ENCODE measurements around the gene SLC45A2.
A peak's percentile ranks its signal among the peaks of the same experiment; 100 is the strongest.
"Not testable (repeated sequence)": the region's sequence is repeated elsewhere in the genome, so short reads cannot be mapped to it uniquely, and the experiment has no call there.

SLC45A2 gene

DNA sequence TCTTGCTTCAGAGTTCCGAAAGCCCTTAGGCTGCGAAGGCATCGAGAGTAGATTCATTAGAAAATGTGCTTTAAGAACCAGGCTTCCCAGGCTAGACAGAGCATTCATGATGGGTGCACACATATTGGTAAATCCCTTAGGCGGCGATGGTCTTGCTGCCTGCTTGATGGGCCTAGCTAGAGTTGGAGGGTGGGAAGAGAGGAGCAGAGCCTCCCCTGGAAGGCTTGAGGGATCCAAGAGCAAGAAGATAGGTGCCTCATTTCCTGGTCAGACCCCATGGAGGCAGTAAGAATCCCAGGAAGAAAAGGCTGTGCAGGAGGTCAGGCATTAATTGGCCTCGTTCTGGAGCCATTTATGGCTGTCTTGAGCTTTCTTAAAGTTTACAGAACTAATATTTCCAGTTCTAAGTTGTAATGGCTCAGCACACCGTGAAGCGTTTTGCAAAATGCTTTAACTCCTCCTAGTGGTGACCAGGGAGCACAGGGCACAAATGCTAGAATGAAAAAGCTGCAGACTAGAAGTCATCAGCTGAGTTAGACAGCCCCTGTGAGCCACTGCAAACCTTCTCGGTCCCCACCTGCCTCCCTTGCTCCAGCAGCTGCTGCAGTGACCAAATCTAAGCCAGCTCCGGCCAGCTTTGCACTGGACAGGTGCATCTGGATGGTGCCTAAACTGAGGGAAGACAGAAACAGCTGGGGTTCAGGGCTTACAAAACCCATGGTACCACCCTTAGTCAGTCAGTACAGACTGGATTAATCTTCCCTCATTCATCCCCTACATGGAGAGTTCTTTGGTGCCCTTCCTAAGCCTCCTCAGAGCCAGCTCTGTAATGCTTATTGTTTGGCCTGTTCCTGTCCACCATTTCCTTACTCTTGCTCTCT, 14.7 kb downstream of the SLC45A2 start:
- peak; percentile 61 for DNase-seq (ENCODE audit: low spot score)

DNA sequence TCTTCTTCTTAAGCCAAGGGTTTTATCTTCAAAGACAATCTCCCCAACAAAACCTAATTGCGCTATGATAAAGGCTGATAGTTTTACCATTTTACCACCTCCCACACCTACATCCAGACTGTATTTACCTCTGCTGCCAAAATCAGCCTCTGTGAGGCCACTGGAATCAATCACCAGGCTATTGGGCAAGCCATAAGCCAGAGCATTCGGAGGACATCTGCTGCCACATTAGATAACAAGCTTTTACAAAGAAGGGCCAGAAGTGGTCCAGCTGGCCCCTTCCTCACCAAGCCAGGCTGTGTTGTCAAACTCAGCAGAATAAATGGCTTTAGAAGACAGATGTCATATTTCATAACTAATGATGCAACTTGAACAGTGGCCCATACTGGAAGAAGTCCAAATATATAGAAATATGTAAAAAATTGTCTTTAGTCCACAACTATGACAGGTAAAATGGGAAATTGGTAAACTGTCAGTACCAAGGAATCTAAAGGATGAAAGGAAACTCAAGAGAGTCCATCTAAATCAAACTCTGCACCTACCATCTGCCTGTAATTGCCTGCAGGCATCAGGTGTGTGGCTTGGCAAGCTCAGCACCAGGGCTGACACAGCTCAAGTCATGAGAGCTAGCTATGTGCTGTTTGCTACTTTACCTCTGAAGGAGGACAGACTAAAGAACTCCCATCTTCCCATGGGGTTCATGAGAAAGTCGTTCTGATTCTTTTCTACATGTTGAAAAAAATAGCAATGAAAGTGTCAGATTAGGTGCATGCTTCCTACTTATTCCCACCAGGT, 16.1 kb downstream of the SLC45A2 start:
- no peak for DNase-seq (ENCODE audit: low spot score)

DNA sequence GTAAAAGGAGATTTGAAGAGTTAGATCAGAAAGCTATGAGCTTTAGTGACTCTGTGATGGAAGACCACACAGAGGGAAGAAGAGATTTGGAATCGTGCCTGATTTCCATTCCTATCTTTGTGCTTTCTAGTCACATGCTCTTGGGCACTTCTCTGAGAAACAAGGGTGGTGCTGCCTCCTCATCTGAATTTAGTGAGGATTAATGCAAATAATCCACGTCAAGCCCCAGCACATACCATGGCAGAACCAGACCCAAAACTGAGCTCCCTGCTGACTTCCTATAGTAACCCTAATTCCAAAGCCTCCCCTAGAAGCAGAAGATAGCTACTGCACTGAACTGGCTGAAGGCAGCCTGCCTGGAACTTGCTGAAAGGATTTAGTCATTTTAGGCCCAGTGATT, 17.7 kb downstream of the SLC45A2 start:
- DNase-seq (ENCODE audit: low spot score), result no peak

DNA sequence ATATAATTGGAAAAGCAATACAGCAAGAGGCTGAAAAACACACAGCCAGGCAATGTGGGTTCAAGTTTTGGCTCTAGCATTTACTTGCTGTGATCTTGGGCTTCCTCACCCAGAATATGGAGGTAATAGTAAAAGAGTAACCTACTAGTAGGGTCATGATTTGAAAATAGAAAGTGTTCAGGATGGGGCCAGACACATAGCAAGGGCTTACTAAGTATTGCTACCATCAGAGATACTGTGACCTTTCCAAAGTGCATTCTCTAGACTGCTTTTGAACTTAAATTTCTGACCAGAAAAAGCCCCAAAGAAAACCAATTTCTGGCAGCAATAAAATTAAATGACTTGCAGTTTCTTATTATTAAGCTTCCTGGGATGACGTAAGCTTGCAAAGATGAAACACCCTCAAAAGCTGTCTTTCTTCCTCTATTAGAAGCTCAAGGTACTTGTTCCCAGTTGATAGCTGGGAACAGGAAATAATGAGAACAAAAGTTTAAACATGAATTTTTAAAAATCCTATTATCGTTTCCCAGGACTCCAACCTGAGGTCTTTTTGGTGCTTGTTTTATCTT, 20.3 kb downstream of the SLC45A2 start:
- no peak for DNase-seq (ENCODE audit: low spot score)

DNA sequence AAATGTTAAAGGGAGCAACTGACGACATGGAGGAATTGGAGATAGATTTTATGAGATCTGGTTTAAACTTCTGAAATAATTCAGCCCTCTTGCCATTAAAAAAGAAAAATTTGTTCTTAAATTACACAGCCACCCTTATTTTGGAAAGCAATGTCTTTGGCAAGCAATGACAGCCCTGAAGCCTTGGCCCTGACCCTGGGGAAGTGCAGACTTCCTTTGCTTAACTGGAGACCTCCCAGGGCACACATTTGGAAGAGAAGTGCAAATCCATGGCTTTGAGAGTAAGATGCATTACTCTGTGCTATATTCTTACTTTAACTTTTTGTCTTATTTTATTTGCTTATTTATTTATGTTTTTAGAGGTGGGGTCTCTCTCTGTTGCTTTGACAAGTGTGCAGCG, 26.3 kb downstream of the SLC45A2 start:
- no peak for DNase-seq (ENCODE audit: low spot score)

DNA sequence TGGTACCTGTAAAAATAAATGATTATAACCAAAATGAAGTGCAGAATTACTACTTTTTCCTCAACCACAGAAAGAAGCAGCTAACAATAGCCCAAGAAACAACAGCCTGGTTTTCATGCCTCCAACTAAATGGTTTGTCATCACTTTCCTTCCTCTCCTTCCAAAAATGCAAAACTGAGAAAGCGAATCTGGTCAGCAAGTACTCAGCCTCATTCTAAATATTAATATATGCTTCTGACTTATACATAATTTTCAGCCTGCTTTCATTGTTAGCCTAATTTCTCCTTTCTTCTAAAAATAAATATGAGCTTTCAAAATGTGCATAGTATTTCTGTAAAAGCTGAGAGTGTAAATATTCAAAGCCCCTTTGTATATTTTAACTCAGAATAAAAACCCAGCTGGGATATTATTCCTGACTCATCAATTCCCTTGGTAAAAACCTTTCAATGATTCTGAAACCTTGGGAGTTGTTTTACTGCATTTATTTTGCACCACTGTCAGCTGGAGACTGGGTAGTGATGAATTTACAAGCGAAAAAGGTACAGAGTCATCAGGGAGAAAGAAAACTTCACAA, 26.8 kb downstream of the SLC45A2 start:
- DNase-seq (ENCODE audit: low spot score), result no peak

DNA sequence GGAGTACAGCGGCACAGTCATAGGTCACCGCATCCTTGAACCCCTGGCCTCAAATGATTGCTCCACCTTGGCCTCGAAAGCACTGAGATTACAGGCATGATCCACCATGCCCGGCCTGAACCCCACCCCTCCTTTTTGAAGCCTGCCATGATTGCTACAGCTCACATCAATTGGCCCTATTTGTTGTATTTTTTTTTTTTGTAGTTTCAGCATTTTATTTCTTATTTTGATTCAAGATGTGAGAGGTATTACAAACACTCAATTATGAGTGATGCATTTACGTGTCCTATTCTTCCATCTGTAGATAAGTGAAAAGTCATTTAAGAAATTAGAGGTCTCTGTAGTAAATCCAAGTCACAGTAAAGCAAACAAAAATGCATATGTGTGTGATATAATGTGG, 32.3 kb downstream of the SLC45A2 start:
- DNase-seq (ENCODE audit: low spot score), result not testable (repeated sequence)

DNA sequence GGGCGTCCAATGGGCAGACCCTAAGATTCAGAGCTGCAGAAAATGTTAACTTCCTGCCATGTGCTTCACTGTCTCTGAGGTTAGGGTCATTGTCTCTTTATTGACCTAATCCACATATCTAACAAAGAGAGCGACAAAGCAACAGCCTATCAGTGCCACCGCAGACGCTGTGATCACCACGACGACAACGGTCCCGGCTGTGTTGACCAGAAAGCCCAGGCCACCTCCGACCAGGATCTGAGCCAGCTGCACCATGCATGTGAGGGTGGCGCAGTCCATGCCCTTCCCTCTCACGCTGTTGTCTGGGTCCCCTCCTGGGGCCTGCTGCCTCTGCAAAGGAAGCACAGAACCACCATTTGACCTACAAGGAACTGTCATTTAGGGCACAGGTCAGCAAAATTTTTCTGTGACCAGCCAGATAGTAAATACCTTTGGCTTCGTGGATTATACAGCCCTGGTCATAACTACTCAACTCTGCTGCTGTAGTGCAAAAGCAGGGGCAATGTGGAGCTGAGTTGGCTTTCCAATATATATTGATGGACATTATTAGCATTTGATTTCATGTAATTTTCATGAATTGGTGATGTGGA, 39.9 kb downstream of the SLC45A2 start:
- no peak for DNase-seq (ENCODE audit: low spot score)

DNA sequence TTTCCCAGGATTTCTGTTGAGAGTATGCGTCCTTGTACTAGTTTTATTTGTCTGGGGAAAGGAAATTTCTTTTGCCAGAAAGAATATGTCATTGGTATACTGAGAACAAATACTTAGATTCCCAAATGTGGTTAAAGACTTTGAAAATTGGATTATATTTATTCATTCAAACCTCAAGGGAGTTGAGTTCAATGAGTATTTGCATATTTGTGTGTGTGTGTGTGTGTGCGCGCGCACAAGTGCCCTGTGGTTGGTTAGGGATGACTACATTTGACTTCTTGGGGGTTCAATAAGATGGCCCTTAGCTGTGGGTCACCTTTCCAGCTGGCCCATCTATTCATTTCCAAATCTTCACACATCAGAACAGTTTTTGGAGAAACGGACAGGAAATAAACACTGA, 43.4 kb downstream of the SLC45A2 start:
- DNase-seq (ENCODE audit: low spot score), result no peak

DNA sequence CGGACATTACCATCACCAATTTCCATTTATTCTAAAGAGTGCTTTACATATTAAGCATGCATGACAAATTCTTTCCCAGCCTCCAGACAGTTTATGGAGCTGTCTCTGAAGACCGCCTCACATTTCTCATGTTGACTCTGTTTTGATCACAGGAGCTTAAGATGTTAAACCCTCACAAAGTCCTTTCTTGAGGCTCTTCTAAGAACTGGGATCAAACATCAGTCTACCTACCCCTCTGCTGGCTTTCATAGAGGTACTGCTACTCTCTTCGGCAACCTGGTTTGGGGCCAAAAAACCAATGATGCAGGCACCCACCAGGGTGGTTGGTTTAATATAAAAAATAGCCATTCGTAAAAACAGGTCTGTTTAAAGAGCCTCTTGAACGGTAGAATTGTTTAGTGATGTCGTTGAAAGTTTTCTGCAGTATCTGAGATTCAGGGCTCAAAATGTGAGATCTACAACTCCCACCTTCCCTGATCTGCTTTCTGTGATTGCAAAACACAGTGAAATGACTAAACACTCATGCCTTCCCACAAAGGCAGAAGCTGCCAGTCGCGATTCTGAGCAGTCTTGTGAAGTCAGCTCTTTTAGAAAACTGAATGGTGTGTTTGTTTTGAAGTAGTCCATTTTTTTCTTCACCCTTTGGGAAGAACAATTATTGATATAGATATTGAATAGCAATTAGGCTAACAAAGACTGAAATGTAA, 44.8 kb downstream of the SLC45A2 start:
- no peak for DNase-seq (ENCODE audit: low spot score)

DNA sequence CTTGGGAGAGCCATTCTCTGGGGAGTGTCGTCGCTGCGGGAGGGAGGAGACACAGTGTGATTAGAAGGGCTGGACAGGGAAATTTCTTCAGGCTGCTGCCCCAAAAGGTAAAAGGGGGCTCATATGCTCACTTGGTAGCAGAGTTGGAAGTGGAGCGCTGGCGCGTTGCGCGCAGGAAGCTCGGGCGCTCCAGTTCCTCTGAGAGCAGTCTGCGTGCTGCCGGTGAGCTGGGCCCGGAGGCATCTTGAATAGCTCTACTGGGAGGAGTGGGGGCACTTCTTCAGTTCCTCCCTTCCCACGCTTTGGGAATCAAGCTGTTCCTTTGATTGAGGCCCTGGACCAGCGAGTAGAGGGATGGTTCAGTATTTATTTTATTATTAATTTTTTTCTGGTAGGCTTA, 45.6 kb downstream of the SLC45A2 start:
- DNase-seq (ENCODE audit: low spot score), result no peak

DNA sequence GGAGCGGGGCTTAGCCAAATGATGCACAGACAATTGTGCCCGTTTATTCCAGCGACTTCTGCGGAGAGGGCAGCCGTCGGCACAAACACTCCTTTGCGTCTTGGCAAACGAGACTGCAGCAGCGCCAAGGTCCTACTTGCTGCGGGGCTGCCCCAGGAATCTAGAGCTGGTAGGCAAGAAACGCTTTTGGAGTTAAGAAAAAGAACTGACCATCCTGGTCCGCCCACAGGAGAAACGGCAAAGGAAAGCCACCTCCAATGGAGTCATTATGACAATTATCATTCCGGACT, 46.0 kb downstream of the SLC45A2 start:
- DNase-seq (ENCODE audit: low spot score), result no peak

DNA sequence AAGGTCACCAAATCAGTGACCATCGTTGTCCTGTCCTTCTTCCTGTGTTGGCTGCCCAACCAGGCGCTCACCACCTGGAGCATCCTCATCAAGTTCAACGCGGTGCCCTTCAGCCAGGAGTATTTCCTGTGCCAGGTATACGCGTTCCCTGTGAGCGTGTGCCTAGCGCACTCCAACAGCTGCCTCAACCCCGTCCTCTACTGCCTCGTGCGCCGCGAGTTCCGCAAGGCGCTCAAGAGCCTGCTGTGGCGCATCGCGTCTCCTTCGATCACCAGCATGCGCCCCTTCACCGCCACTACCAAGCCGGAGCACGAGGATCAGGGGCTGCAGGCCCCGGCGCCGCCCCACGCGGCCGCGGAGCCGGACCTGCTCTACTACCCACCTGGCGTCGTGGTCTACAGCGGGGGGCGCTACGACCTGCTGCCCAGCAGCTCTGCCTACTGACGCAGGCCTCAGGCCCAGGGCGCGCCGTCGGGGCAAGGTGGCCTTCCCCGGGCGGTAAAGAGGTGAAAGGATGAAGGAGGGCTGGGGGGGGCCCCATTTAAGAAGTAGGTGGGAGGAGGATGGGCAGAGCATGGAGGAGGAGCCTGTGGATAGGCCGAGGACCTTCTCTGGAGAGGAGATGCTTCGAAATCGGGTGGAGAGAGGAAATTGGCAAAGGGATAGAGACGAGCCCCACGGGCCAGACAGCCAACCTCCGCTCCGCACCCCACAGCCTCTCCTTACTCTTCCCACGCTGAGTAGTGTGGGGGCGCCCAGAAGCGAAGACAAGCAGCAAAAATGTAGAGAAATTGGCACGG, 46.6 kb downstream of the SLC45A2 start:
- DNase-seq (ENCODE audit: low spot score), result no peak

DNA sequence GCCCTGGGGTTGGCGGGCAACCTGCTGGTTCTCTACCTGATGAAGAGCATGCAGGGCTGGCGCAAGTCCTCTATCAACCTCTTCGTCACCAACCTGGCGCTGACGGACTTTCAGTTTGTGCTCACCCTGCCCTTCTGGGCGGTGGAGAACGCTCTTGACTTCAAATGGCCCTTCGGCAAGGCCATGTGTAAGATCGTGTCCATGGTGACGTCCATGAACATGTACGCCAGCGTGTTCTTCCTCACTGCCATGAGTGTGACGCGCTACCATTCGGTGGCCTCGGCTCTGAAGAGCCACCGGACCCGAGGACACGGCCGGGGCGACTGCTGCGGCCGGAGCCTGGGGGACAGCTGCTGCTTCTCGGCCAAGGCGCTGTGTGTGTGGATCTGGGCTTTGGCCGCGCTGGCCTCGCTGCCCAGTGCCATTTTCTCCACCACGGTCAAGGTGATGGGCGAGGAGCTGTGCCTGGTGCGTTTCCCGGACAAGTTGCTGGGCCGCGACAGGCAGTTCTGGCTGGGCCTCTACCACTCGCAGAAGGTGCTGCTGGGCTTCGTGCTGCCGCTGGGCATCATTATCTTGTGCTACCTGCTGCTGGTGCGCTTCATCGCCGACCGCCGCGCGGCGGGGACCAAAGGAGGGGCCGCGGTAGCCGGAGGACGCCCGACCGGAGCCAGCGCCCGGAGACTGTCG, 47.3 kb downstream of the SLC45A2 start:
- no peak for DNase-seq (ENCODE audit: low spot score)

DNA sequence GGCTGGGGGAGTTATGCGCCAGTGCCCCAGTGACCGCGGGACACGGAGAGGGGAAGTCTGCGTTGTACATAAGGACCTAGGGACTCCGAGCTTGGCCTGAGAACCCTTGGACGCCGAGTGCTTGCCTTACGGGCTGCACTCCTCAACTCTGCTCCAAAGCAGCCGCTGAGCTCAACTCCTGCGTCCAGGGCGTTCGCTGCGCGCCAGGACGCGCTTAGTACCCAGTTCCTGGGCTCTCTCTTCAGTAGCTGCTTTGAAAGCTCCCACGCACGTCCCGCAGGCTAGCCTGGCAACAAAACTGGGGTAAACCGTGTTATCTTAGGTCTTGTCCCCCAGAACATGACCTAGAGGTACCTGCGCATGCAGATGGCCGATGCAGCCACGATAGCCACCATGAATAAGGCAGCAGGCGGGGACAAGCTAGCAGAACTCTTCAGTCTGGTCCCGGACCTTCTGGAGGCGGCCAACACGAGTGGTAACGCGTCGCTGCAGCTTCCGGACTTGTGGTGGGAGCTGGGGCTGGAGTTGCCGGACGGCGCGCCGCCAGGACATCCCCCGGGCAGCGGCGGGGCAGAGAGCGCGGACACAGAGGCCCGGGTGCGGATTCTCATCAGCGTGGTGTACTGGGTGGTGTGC, 48.0 kb downstream of the SLC45A2 start, which contains the start of gene RXFP3:
Gene RXFP3, plus strand, starts transcription at position 6 of the 636 bp plus-strand sequence. Its CDS starts 355 bp downstream, at position 361.
- DNase-seq (ENCODE audit: low spot score), result peak; percentile 23

DNA sequence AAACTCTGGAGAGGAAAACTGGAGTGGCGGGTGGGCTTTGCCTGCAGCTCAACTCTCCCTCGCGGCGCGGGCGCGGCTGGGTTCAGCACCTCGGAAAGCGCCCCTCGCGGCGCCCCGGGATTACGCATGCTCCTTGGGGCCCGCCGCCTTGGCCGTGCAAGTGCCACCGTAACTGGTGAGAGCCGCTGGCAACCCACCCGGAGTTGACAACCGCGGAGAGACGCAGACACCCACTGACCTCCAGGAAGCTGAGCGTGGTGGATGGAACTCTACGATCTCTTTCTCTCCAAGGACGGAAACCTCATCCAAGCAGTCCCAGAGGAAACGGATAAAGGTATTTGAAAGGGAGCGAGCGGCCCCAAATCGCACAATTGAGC, 48.5 kb downstream of the SLC45A2 start:
- peak; percentile 52 for DNase-seq (ENCODE audit: low spot score)

DNA sequence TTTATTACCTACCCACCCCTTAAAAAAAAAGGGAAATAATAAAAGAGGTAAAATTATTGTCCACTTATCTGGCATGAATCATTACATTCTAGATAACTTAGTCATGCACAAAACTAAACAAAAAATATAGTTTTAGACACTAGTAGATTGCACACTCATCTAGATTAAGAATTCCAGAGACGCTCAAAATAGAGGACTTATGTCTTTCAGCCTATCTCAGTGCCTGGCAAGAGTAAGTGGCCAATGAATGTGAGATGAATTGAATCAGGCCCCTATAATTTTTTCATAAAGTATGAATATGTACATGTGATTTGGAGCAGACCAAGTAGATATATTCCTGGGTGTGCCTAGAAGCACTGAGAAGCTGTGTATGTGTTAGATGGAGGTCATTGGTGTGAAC, 50.3 kb downstream of the SLC45A2 start:
- DNase-seq (ENCODE audit: low spot score), result peak; percentile 29

DNA sequence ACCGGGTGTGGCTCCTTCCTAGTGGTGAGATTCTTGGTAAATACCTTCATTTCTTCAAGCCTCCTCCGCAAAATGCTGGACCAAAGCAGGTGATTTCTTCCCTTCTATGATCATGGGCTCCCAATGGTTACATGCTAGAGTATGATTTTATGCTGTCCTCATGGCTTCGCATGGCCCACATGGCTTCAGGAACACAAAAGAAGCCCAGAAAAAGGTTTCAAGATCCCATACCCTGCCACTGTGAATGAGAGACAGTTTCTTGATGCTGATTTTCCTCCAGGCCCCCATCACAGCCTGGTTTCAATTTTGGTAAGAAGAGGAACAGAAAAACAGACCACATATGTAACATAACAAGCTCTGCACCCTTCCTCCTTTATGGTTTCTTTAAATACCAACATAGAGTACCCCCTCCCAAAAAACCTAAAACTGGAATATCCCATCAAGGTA, 50.7 kb downstream of the SLC45A2 start:
- no peak for DNase-seq (ENCODE audit: low spot score)

DNA sequence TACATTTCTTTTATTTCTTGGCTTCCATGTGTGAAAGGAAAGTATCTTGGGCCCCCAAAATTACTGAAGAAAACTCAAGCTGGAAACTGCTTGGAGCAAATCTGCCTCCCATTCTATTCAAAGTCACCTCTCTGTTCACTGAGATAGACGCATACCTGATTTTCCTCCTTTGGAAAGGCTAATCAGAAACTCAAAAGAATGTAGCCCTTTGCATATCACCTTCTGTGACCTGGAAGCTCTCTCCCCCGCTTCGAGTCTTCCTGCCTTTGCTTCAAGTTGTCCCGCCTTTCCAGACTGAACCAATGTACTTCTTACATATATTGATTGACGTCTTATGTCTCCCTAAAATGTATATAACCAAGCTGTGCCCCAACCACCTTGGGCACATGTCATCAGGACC, 53.4 kb downstream of the SLC45A2 start:
- no peak for DNase-seq (ENCODE audit: low spot score)
